GM12872 (cell line): Measurements from ENCODE around the gene ACVR1B.
A peak's percentile ranks its signal among the peaks of the same experiment; 100 is the strongest.

Source experiments
- CTCF ChIP-seq: IDR thresholded peaks from 3 replicates; pipeline ENCODE4 v1.5.1; 2011; ENCODE audit warnings: low read depth, mild to moderate bottlenecking, low read length, moderate library complexity; ENCODE audit not compliant: insufficient read depth

The ACVR1B gene

DNA sequence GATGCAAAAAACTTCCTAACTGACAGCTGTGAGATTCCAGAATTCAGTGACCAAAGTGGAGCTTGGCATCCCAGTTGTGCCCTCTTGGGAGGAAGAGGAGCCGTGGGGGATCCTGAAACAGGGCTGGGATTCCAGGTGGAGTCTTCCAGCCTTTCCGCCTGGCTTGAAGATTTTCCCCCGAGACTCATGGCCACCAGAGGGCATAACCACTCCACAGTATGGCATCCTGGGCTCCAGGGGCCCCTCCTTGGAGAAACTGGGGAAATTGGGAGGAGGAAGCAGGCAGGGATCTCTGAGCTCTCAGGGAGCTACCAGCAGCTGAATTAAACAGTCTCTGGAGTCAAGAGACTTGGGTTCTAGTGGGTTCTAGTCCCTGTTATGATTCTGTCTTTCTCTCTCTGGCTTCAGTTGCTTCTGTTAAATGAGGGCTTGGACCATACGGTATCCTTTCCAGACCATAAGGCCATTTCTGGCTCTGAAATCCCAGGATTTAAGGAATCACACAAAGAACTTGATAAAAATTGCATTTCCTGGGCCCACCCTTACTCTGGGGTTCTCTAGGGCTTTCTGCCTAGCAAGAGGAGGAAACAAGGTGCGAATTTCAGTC lies 52.6 kb downstream of the ACVR1B start:
- TF ChIP-seq CTCF: peak; percentile 58

- no peak for TF ChIP-seq CTCF
Observed at GRCh38 chr12:52005218-52005902, 53.9 kb downstream of the ACVR1B start.

DNA sequence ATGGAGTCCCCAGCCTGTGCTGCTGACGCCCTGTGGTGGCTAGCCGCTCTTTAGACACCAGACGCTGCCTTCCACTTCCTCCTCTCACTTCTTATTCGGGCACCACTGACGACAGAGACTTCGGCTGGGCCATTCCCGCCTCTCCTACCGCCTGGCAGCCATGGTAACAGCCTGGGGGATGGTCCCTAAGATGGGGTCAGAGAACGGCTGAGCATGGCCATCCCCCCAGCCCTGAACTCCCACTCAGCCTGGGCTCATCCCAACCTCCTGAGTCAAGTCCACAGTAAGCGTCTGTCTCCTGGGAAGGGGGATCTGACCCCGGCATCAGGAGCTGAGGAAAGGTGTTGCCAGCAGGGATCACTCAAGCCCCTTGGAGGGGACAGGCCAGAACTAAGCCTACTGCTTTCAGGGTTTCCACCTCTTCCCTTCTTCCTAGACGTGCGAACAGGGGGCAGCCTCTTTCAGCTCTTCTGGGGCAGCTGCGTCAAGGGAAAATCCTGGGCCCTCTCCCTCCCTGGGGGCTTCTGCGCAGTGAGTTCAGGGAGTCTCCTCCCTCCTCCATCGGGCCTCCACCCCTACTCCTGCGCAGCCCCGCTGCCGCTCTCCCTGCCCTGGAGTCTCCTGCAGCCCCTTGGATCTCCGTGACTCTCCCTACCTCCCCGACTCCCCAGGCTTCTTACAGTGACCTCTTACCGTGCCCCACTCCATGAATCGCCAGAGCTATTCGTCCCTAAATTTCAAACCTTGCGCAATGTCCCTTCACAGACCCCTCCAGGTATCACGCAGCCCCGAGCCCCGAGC lies 54.6 kb downstream of the ACVR1B start:
- 0 out of 3 replicates have a peak, but pooled peaks have one; percentile 17 for TF ChIP-seq CTCF

DNA sequence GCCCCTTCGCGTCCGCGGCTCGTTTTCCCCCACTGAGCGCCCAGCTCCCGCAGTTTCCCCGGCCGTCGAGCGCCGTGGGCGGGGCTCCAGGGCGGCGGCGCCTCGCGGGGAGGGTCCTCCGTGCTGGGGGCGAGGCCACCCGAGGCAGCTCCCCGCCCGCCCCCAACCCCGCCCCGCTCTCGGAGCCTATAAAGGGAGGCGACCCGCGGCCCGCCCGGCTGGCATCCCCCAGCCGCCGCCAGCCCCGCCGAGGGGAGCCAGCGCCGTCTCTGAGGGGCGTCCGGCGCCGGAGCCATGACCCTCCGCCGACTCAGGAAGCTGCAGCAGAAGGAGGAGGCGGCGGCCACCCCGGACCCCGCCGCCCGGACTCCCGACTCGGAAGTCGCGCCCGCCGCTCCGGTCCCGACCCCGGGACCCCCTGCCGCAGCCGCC lies 55.2 kb downstream of the ACVR1B start, which contains the start of gene TAMALIN:
Gene TAMALIN (plus strand): TSS at position 221 of the 432 bp plus-strand sequence. CDS start 74 bp downstream, at position 295.
- no peak for TF ChIP-seq CTCF

GRCh38 chr12:52007158-52007921 lies 55.8 kb downstream of the ACVR1B start:
- no peak for TF ChIP-seq CTCF

DNA sequence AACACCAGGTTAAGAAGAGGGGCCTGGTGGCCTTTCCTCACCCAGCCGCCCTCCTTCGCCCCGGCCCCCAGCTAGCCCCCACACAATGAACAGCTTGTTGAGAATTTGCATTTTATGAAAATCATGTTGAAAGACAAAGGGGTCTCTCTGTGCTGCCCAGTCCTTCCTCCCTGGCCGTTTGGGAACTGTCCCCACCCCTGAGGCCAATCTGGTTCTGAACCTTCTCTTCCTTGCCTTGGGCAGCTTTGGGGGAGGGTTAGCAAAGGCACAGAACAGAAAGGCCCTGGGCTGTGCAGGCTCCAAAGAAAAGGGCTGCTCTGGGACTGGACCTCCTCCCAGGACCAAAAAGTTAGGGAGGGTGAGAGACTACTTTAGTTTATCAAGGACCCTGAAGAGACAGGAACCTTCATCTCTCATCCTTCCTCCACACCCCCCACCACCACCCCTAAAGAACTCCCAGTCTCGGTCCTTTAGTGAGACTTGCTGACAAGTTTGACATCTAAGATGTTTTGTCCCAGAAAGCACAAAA lies 56.5 kb downstream of the ACVR1B start:
- TF ChIP-seq CTCF: no peak
